Osteocyte (in vitro differentiated cells): ENCODE measurements around the gene RNF213. TPM values are rescaled to one million over a fixed set of nuclear protein-coding genes. Genes with fewer than 3 reads are reported as not detected.

ENCODE experiments used
- DNase-seq: peaks from one replicate; pipeline ENCODE4 v3.0.0; 2021; ENCODE audit warnings: mixed read lengths; ENCODE audit not compliant: unreplicated experiment; ENCODE audit errors: extremely low spot score
- H3K27ac Mint-ChIP-seq: one replicate; pipeline ENCODE4 v1.8.0; 2021; ENCODE audit warnings: mild to moderate bottlenecking, mixed read lengths; ENCODE audit not compliant: unreplicated experiment
- H3K27me3 Mint-ChIP-seq: one replicate; pipeline ENCODE4 v1.8.0; 2021; ENCODE audit warnings: mixed read lengths; ENCODE audit not compliant: unreplicated experiment
- H3K36me3 Mint-ChIP-seq: one replicate; pipeline ENCODE4 v1.8.0; 2021; ENCODE audit warnings: mixed read lengths; ENCODE audit not compliant: unreplicated experiment
- H3K4me1 Mint-ChIP-seq: one replicate; pipeline ENCODE4 v1.8.0; 2021; ENCODE audit warnings: mixed read lengths; ENCODE audit not compliant: unreplicated experiment
- H3K4me3 Mint-ChIP-seq: one replicate; pipeline ENCODE4 v1.8.0; 2021; ENCODE audit warnings: mild to moderate bottlenecking, moderate library complexity, mixed read lengths; ENCODE audit not compliant: unreplicated experiment
- H3K9me3 Mint-ChIP-seq: one replicate; pipeline ENCODE4 v1.8.0; 2021; ENCODE audit warnings: mixed read lengths; ENCODE audit not compliant: unreplicated experiment
- CTCF ChIP-seq: fragments of 200-600 bp; sonication (generic); IDR thresholded peaks from 2 replicates; pipeline ENCODE4 v1.5.0; 2021; ENCODE audit warnings: antibody characterized with exemption, mild to moderate bottlenecking, moderate library complexity
- total RNA-seq: library from RNA; stranded (reverse); gene quantifications from 2 replicates; pipeline ENCODE4 v1.2.1, GENCODE V29; 2021

Gene RNF213
- total RNA-seq, 1 donor from 2014 or later, result 106 TPM

- no peak for DNase-seq
- Mint-ChIP-seq H3K36me3 (no peaks in the 10 kb centered on the region), H3K27me3 (peaks cover 3% of the 10 kb centered on the region), H3K4me1 (peaks cover 4% of the 10 kb centered on the region), H3K9me3 (no peaks in the 10 kb centered on the region), H3K4me3 (no peak overlapping the region), H3K27ac (no peak overlapping the region)
- no peak for TF ChIP-seq CTCF
Measured at GRCh38 chr17:80431246-80432195, 170.9 kb downstream of the RNF213 start.

- H3K4me3 Mint-ChIP-seq, result no peak overlapping the region
- no peaks in the 10 kb centered on the region for H3K4me1 Mint-ChIP-seq
- H3K27ac Mint-ChIP-seq, result no peak overlapping the region
- no peaks in the 10 kb centered on the region for H3K36me3 Mint-ChIP-seq
- H3K9me3 Mint-ChIP-seq, result no peaks in the 10 kb centered on the region
- DNase-seq, result no peak
- no peak for TF ChIP-seq CTCF
- H3K27me3 Mint-ChIP-seq, result peaks cover 3% of the 10 kb centered on the region
Measured at GRCh38 chr17:80432350-80432955, 171.8 kb downstream of the RNF213 start.

- Mint-ChIP-seq H3K27me3 (peaks cover 3% of the 10 kb centered on the region), H3K36me3 (no peaks in the 10 kb centered on the region), H3K4me3 (no peak overlapping the region), H3K27ac (no peak overlapping the region), H3K4me1 (no peaks in the 10 kb centered on the region), H3K9me3 (no peaks in the 10 kb centered on the region)
- DNase-seq, result no peak
- no peak for TF ChIP-seq CTCF
Measured at GRCh38 chr17:80432961-80433550, 172.4 kb downstream of the RNF213 start.

- H3K4me1 Mint-ChIP-seq, result no peaks in the 10 kb centered on the region
- H3K9me3 Mint-ChIP-seq, result no peaks in the 10 kb centered on the region
- no peak overlapping the region for H3K27ac Mint-ChIP-seq
- TF ChIP-seq CTCF, result no peak
- H3K4me3 Mint-ChIP-seq, result no peak overlapping the region
- H3K36me3 Mint-ChIP-seq, result no peaks in the 10 kb centered on the region
- DNase-seq, result no peak
- H3K27me3 Mint-ChIP-seq, result peaks cover 3% of the 10 kb centered on the region
Measured at GRCh38 chr17:80433916-80434666, 173.4 kb downstream of the RNF213 start.
